HEK293 (cell line): ENCODE measurements around the gene IRF2.

Experiments
- ATF2 ChIP-seq: fragments of 450-650 bp; formaldehyde crosslinking; IDR thresholded peaks from 2 replicates; pipeline ENCODE4 v1.5.1; 2016; ENCODE audit warnings: missing biosample characterization, missing genetic modification characterization, low read depth
- ZBTB1 ChIP-seq: fragments of 450-650 bp; formaldehyde crosslinking; IDR thresholded peaks from 2 replicates; pipeline ENCODE4 v1.5.1; 2016; ENCODE audit warnings: missing biosample characterization, missing genetic modification characterization
- ZBTB8A ChIP-seq: fragments of 450-650 bp; formaldehyde crosslinking; IDR thresholded peaks from 2 replicates; pipeline ENCODE4 v1.5.1; 2016; ENCODE audit warnings: missing biosample characterization, missing genetic modification characterization
- ZNF23 ChIP-seq: fragments of 450-650 bp; formaldehyde crosslinking; IDR thresholded peaks from 2 replicates; pipeline ENCODE4 v1.5.1; 2016; ENCODE audit warnings: missing biosample characterization, missing genetic modification characterization, borderline replicate concordance
- ZNF302 ChIP-seq: fragments of 450-650 bp; formaldehyde crosslinking; IDR thresholded peaks from 2 replicates; pipeline ENCODE4 v1.5.1; 2016; ENCODE audit warnings: missing biosample characterization, missing genetic modification characterization, low read depth
- ZNF416 ChIP-seq: fragments of 450-650 bp; formaldehyde crosslinking; IDR thresholded peaks from 2 replicates; pipeline ENCODE4 v1.5.1; 2016; ENCODE audit warnings: missing biosample characterization, missing genetic modification characterization
- ZNF596 ChIP-seq: fragments of 450-650 bp; IDR thresholded peaks from 2 replicates; pipeline ENCODE4 v1.5.0; 2018; ENCODE audit warnings: missing biosample characterization, mild to moderate bottlenecking, missing genetic modification characterization, moderate library complexity
- ZNF623 ChIP-seq: fragments of 450-650 bp; formaldehyde crosslinking; IDR thresholded peaks from 2 replicates; pipeline ENCODE4 v1.5.1; 2016; ENCODE audit warnings: missing biosample characterization, missing genetic modification characterization
- ZNF639 ChIP-seq: fragments of 450-650 bp; formaldehyde crosslinking; IDR thresholded peaks from 2 replicates; pipeline ENCODE4 v1.5.1; 2016; ENCODE audit warnings: missing biosample characterization, missing genetic modification characterization
- ZNF768 ChIP-seq: fragments of 450-650 bp; formaldehyde crosslinking; IDR thresholded peaks from 2 replicates; pipeline ENCODE4 v1.5.1; 2018; ENCODE audit warnings: missing biosample characterization, mild to moderate bottlenecking, missing genetic modification characterization

GRCh38 chr4:184383497-184384055, 90.8 kb downstream of the IRF2 start:
- no peak for TF ChIP-seq ZNF623
- TF ChIP-seq ZBTB8A (tag by site-specific recombination): no peak
- no peak for TF ChIP-seq ZNF596 (tag by site-specific recombination)
- no peak for TF ChIP-seq ZNF768 (tag by site-specific recombination)
- TF ChIP-seq ATF2: no peak
- TF ChIP-seq ZBTB1: no peak
- no peak for TF ChIP-seq ZNF302 (tag by site-specific recombination)
- TF ChIP-seq ZNF23 (tag by site-specific recombination): no peak
- no peak for TF ChIP-seq ZNF639 (tag by site-specific recombination)
- no peak for TF ChIP-seq ZNF416
